GM23338 (cell line): Measurements from ENCODE around the gene FOCAD.

Experiments
- CREB1 ChIP-seq: fragments of 250-450 bp; sonication (Bioruptor Pico); IDR thresholded peaks from 2 replicates; pipeline ENCODE4 v1.5.0; 2020; ENCODE audit warnings: low read depth, mild to moderate bottlenecking, moderate library complexity
- EZH2 ChIP-seq: fragments of 200-600 bp; sonication (generic); IDR thresholded peaks from one replicate; pipeline ENCODE4 v1.8.0; 2017; ENCODE audit warnings: antibody characterized with exemption, mild to moderate bottlenecking, low read depth; ENCODE audit not compliant: unreplicated experiment
- EZH2phosphoT487 ChIP-seq: fragments of 200-600 bp; sonication (generic); IDR thresholded peaks from one replicate; pipeline ENCODE4 v1.8.1; 2018; ENCODE audit warnings: antibody characterized with exemption; ENCODE audit not compliant: unreplicated experiment
- JUNB ChIP-seq: IDR thresholded peaks from one replicate; pipeline ENCODE4 v1.6.1; 2016; ENCODE audit warnings: antibody characterized with exemption; ENCODE audit not compliant: unreplicated experiment
- NANOG ChIP-seq: IDR thresholded peaks from 2 replicates; pipeline ENCODE4 v1.6.1; 2016; ENCODE audit warnings: antibody characterized with exemption, borderline replicate concordance
- POLR2AphosphoS5 ChIP-seq: IDR thresholded peaks from 2 replicates; pipeline ENCODE4 v1.6.1; 2016; ENCODE audit warnings: antibody characterized with exemption, low read depth
- STAT1 ChIP-seq: IDR thresholded peaks from one replicate; pipeline ENCODE4 v1.6.1; 2016; ENCODE audit warnings: antibody characterized with exemption; ENCODE audit not compliant: unreplicated experiment
- TF ChIP-seq, protein P1 (sequence below), 2 experiments: fragments of 200-600 bp in 1 of 2; sonication (generic) in 1 of 2; conservative IDR thresholded peaks; 2 replicates each; pipeline versions ENCODE4 v1.5.1 to v1.6.1; 2016 to 2017; ENCODE audit warnings: antibody characterized with exemption in 2 of 2, low read depth in 2 of 2, mild to moderate bottlenecking in 2 of 2, moderate library complexity in 1 of 2
- TF ChIP-seq, protein P2 (sequence below): IDR thresholded peaks from 2 replicates; pipeline ENCODE4 v1.6.1; 2016; ENCODE audit warnings: antibody characterized with exemption
- TF ChIP-seq, protein P3 (sequence below): IDR thresholded peaks from one replicate; pipeline ENCODE4 v1.6.1; 2018; ENCODE audit warnings: antibody characterized with exemption; ENCODE audit not compliant: unreplicated experiment

DNA sequence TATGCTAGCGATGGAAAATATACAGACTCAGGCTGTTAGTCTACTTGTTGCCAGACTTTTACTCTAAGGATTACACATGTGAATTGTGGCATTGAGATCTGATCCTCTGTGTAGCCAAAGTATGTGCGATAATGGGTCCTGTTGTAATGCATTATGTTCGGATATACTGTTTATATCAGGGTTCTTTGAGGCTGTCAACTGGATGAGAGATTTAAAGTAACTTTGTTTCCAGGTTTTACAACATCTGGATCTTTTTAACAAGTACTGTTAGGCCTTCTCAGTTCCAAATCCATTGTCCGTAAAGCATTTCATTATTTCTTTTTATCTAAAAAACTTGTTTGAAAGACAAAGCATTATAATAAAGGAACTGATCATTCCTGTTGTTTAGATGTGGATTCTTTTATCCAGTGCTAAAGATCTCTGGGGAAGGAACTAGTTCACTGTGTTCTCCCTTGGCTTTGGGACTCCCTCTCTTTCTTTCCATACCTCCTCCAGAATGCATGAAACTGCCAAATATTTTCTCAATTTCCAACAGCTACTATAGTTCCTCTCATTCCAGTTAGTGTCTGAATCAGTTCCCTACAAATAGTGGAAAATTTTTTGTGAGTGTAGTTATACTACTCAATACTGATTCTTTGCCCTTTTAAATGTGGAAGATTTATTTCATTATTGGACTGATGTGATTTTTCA, 278.6 kb downstream of the FOCAD start:
- TF ChIP-seq, protein P1, sequence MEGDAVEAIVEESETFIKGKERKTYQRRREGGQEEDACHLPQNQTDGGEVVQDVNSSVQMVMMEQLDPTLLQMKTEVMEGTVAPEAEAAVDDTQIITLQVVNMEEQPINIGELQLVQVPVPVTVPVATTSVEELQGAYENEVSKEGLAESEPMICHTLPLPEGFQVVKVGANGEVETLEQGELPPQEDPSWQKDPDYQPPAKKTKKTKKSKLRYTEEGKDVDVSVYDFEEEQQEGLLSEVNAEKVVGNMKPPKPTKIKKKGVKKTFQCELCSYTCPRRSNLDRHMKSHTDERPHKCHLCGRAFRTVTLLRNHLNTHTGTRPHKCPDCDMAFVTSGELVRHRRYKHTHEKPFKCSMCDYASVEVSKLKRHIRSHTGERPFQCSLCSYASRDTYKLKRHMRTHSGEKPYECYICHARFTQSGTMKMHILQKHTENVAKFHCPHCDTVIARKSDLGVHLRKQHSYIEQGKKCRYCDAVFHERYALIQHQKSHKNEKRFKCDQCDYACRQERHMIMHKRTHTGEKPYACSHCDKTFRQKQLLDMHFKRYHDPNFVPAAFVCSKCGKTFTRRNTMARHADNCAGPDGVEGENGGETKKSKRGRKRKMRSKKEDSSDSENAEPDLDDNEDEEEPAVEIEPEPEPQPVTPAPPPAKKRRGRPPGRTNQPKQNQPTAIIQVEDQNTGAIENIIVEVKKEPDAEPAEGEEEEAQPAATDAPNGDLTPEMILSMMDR (conservative IDR thresholded peaks at IDR 0.05; ENCODE audit: low read depth in 2 of 2): no peak
- TF ChIP-seq JUNB (no peak), POLR2AphosphoS5 (no peak), EZH2 (no peak), STAT1 (no peak), CREB1 (CRISPR knock-in tag) (no peak), EZH2phosphoT487 (no peak), NANOG (no peak)
- TF ChIP-seq, protein P2, sequence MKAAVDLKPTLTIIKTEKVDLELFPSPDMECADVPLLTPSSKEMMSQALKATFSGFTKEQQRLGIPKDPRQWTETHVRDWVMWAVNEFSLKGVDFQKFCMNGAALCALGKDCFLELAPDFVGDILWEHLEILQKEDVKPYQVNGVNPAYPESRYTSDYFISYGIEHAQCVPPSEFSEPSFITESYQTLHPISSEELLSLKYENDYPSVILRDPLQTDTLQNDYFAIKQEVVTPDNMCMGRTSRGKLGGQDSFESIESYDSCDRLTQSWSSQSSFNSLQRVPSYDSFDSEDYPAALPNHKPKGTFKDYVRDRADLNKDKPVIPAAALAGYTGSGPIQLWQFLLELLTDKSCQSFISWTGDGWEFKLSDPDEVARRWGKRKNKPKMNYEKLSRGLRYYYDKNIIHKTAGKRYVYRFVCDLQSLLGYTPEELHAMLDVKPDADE: no peak
- TF ChIP-seq, protein P3, sequence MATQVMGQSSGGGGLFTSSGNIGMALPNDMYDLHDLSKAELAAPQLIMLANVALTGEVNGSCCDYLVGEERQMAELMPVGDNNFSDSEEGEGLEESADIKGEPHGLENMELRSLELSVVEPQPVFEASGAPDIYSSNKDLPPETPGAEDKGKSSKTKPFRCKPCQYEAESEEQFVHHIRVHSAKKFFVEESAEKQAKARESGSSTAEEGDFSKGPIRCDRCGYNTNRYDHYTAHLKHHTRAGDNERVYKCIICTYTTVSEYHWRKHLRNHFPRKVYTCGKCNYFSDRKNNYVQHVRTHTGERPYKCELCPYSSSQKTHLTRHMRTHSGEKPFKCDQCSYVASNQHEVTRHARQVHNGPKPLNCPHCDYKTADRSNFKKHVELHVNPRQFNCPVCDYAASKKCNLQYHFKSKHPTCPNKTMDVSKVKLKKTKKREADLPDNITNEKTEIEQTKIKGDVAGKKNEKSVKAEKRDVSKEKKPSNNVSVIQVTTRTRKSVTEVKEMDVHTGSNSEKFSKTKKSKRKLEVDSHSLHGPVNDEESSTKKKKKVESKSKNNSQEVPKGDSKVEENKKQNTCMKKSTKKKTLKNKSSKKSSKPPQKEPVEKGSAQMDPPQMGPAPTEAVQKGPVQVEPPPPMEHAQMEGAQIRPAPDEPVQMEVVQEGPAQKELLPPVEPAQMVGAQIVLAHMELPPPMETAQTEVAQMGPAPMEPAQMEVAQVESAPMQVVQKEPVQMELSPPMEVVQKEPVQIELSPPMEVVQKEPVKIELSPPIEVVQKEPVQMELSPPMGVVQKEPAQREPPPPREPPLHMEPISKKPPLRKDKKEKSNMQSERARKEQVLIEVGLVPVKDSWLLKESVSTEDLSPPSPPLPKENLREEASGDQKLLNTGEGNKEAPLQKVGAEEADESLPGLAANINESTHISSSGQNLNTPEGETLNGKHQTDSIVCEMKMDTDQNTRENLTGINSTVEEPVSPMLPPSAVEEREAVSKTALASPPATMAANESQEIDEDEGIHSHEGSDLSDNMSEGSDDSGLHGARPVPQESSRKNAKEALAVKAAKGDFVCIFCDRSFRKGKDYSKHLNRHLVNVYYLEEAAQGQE: no peak
